ENCODE results near the gene RFX2.
"Not testable (repeated sequence)": the region's sequence is repeated elsewhere in the genome, so short reads cannot be mapped to it uniquely, and the experiment has no call there.

Gene RFX2

DNA sequence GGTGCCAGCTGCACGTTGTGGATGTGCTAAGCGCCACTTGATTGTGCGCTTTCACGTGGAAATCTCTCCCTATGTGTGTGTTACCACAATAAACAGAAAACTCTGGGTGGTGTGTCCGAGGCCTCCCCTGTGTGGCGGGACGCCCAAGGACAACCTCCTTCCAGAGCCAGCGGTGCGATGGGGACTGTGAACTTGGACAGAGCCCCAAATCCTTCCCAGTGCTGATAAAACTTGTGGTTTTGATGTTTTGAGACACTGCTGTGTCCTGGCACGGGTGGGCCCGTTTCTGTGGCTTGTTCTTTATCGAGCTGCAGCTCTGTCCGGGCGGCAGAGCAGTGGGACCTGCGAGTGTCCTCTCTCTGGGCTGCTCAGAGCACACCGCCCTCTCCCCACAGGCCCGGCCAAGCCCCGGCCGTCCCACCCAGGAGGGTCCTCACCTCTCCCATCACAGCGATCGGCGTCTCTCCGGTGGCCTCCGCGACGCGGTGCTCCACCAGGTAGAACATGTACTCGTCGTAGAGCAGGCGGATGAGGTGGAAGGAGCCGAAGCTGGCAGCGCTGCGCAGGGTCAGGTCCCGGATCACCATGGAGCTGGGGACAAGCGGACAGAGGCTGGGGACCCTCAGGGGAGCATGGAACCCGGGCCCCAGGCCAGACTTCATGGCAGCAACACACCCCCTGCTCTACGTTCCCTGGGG is 113.5 kb downstream of the RFX2 start:
- FAIRE-seq (no peak), DNase-seq (ENCODE audit: extremely low spot score, insufficient read length, low read depth) (no peak)

DNA sequence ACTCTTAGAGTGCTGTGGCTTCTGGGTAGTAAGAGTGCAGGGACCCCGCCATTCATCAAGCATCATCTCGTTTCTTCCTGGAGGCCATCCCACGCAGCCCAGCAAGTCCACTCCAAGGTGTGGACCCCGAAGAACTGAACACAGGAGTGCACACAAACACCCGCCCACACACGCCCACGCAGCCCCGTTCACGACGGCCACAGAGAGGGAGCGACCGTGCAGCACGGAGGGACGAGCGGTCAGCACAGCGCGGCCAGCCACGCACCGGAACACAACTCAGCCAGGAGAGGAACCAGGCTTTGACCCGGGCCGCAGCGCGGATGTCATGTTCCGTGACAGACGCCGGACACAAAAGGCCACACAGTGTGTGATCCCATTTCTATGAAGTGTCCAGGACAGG is 114.2 kb downstream of the RFX2 start:
- DNase-seq (ENCODE audit: extremely low spot score, insufficient read length, low read depth) (no peak), FAIRE-seq (no peak)

DNA sequence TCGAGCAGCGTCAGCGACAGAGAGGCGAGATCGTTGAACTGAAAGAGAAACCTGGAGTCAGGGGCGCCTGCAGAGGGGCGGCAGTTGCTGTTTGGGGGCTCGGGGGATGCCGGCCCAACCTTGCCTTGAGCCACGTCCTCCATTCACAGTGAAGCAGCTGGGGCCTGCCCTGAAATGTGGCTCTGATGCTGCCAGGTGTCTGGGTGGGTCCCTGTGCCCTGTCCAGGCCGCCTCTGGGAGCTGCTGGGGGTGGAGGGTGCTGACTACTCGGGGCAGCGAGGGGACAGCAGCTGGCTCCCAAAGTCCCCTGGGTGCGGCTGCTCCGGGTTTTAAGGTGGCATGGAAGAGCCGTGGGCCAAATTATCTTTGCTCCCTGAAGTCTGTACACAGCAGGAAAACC is 114.7 kb downstream of the RFX2 start:
- DNase-seq (ENCODE audit: extremely low spot score, insufficient read length, low read depth) (no peak), FAIRE-seq (no peak)

DNA sequence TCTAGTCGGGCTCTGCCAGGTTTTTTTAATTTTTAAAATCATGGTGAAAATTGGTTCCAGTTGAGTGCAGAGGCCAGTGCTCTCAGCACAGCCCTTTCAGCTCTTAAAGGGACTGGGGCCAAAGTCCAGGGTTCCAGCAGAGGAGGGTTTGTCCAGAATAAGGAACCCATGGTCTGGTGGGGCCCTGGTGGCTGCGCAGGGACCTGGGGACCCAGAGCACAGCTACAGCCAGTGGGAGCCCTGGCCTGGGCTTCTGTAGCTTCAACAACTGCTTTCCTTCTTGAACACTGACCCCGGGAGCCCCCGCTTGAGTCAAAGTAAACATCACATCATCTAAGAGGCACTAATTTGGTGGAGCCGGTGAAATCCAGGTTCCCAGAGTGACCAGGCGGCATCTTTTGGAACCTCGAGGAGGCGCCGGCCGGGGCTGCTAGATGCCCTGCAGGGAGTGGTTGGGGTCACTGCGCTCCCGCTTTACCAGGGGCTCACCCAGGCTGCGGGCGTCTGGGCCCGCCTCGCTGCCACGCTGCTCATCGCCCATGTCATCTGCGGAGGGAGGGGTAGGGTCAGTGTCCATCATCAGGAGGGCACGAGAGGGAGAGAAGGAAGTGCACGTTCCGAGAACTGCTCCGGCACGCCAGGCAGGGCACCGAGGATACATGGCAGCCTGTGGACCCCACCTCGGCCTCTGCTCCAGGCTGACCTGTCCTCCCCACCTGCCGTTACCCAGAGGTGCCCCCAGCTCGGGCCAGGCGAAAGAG is 115.7 kb downstream of the RFX2 start:
- FAIRE-seq: no peak

DNA sequence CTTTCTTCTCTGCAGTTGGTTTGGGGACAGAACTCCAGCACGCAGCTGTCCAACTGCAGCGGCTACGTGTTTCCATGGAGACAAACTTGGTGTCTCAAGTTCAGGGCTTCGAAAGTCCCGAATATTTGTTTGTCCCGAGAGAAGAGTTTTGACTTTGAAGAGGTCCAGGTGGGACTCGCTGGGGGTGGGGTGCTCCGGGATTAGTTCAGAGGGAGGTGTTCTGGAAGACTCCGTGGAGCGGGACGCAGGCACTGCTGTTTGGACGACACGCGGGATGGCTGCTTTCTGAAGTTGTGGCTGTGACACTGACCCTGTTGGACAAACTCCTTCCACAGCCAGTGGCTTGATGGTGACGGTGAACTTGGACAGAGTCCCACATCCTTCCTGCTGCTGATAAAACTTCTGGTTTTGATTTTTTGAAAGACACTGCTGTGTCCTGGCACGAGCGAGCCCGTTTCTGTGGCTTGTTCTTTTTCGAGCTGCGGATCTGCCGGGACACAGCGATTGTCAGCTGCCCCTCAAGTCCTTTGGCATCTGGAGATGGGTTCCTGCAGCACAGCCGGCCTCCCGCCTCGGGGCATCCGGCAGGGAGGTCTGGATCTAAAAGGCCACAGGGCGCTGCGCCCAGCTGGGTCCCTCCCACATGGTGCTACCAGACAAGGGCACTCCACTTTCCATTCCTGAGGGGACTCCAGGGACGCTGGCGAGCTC is 116.5 kb downstream of the RFX2 start:
- DNase-seq (ENCODE audit: extremely low spot score, insufficient read length, low read depth) (no peak), FAIRE-seq (no peak)

More for the DNA sequence above, 115.7 kb downstream of the RFX2 start:
- no peak for DNase-seq (ENCODE audit: extremely low spot score, insufficient read length, low read depth)

DNA sequence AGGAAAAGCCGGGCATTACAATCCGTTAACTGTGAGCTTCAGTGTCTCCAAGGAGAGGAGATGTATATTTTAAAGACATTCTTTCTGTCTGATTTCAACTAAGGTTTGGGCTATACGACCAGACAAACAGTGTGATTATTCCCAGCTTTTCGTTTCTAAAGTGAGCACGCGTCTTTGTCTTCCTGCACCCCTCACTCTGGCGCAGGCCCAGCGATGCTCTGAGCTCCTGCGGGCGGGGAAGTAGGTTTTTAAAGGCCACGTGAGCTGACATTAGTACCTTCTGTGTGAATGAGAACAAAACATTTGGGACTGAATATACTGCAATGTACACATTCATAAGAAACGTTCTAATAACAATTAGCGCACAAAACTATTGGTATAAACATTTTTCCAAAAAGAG is 117.1 kb downstream of the RFX2 start:
- no peak for DNase-seq (ENCODE audit: extremely low spot score, insufficient read length, low read depth)
- FAIRE-seq: no peak

DNA sequence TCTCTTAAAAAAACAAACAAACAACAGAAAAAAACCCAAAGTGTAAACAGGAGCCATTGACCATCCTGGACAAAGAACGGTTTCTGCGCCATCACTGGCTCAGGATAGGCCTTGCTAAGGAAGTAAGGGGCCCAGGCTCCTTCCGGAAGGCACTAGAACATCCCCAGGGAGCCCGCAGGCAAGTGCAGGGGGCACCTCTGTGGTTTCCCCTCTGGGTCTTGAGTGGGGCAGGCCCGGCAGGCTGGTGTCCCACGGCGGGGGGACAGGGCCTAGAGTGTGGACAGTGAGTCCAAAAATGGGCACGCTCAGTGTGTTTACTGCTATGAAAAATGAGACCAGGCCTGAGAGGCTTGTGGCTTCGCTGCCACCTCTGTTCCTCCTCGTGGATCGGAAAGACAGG is 117.5 kb downstream of the RFX2 start:
- no peak for DNase-seq (ENCODE audit: extremely low spot score, insufficient read length, low read depth)
- FAIRE-seq: no peak

DNA sequence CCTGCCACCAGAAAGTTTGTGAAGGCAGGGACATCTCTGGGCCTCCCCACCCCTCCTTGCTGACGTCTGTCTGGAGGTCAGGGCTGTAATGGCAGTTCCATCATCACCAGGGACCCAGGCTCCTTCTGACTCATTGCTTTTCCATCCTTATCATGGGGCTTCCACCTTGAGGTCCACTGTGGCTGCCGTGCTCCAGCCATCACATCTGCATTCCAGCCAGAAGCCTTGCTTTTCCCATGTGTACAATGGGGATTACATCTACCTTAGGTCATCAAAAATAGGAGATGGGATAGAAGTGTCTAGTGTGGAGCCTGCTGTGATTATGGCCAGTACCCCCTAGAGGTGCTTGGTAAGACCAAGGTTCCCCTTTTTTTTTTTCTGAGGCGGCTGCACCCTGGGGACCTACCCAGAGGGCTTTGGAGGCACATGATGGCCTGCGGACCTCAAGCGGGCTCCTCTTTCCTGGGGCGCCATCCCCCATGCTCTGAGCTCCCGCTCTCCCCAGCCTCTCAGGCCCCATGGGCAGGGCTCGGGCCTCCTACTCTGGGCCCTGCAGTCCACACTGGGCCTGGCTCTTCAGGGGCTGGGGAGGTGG is 119.0 kb downstream of the RFX2 start:
- DNase-seq (ENCODE audit: extremely low spot score, insufficient read length, low read depth): no peak
- no peak for FAIRE-seq

DNA sequence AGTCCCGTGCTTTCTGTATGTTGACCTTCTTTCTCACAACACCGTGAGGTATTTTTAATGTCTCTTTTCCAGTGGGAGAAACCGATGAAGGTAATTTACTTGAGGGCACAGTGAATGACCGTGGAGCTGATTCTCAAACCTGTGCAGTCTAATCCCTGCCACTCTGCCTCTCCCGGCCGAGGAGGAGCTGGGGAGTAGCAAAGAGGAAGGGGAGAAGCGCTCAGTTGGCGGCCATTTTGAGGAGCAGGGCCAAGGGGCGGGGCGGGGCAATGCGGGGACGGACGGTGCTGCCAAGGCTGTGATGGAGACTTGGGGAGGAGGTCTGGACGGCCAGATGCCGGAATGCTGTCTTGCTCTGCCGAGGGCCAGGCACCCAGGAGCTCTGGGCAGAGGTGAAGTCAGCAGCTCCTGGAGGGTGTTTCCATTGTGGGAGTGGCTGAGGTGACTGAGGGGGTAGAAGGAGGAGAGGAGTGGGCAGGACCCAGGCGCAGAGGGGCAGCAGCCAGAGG is 120.0 kb downstream of the RFX2 start:
- DNase-seq (ENCODE audit: extremely low spot score, insufficient read length, low read depth) (no peak), FAIRE-seq (no peak)

DNA sequence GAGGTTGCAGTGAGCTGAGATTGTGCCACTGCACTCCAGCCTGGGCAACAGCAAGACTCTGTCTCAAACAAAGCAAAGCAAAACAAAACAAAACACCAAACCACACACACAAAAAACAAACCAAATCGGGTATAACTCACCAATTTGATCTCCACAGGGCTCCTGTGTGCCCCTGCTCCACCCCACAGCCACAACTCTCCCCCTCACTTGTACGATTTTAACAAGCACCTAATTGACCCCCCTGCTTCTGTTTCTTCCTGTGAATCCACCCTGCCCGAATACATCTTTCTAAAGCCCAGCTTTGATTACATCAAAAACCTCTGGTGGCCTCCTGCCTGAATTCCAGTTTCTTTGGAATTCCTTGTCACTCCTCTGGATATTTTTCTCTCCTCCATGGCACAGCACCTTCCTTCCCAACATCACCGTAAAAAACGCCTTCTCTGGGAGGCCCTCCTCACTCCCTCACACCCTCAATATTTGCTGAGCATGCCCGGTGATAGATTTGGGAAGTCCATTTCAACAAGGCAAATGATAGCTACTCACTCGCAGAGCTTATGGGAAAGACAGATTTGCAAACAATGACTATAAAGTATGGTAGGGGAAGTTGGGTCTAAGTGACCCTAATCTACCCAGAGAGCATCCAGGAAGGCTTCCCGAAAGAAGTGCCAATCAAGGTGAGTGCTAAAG is 120.8 kb downstream of the RFX2 start:
- FAIRE-seq: no peak

DNA sequence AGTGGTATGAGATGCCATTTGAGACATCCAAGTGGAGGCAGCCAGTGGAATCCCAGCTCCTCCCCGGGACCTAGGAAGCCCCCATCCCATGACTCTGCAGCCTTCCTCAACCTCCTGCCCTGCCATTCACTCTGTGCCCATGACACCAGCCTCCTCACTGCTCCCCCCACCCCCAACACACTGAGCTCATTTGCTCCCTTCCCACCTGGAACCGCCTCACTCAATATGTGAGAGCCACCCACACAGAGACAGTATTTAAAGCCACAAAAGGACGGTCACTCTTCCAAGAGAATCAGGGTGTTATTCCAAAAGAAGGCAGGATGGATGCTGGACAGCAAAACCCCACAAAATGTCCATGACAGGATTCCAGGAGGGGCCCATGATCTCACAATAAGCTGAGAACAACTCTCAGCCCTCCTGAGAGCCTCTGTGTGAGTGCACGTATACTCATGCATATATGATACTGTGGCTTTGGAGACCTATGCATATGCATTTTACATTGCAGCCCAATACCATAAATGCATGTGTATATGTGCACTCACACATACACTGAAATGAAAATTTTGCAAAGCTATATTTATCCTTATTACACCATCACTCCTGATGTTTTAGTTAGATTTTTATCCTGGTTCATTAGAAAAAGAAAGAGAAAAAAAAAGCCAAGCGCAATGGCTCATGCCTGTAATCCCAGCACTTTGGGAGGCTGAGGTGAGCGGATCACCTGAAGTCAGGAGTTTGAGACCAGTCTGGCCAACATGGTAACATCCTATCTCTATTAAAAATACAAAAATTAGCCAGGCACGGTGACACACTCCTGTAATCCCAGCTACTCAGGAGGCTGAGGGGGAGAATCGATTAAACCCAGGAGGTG is 121.5 kb downstream of the RFX2 start:
- no peak for DNase-seq (ENCODE audit: extremely low spot score, insufficient read length, low read depth)
- FAIRE-seq: no peak

More for the DNA sequence above, 120.8 kb downstream of the RFX2 start:
- DNase-seq (ENCODE audit: extremely low spot score, insufficient read length, low read depth): no peak

DNA sequence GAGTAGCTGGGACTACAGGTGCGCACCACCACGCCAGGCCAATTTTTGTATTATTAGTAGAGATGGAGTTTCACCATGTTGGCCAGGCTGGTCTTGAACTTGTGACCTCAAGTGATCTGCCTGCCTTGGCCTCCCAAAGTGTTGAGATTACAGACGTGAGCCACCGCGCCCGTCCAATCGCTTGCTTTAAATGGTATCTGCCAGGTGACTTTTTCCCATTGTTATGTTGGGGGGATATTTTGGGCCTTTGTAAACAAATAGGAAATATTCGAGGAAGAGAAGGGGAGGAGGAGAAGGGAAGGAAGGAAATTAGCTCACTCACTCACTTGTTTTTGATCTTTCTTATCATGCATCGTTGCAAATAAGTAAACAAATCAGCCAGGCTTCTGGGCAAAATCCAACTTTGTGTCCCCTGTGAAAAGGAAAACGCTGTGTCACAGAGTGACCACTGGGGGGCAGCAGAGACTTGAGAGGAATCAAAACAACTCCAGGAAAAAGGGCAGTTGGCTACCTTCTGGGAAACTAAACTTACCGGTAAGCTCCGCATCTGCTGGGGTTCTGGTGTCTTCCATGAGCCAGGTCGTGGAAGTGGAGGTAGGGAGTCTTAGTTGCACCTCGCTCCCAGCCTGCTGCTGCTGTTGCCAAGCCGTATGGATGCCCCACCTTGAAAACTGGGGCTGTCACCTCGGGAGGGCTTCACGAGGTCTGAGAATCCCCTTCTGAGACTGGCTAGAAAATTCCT is 123.1 kb downstream of the RFX2 start:
- peak; percentile 91 for FAIRE-seq

DNA sequence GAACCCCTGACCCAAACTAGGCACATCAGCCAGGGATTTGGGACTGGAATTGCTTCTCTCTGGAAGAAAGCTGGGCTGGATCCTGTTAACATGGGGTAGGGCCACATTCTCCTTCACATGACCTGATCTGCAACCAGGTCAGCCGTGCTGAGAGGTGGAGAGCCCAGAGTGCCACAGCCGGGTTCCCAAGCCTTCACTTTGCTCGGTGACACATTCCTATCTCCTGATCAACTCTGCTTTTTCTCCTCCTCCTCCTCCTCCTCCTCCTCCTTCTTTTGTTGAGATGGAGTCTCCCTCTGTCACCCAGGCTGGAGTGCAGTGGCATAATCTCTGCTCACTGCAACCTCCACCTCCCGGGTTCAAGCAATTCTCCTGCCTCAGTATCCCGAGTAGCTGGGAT is 124.5 kb downstream of the RFX2 start:
- not testable (repeated sequence) for FAIRE-seq

More for the DNA sequence above, 123.1 kb downstream of the RFX2 start:
- DNase-seq (ENCODE audit: extremely low spot score, insufficient read length, low read depth): peak; percentile 45

DNA sequence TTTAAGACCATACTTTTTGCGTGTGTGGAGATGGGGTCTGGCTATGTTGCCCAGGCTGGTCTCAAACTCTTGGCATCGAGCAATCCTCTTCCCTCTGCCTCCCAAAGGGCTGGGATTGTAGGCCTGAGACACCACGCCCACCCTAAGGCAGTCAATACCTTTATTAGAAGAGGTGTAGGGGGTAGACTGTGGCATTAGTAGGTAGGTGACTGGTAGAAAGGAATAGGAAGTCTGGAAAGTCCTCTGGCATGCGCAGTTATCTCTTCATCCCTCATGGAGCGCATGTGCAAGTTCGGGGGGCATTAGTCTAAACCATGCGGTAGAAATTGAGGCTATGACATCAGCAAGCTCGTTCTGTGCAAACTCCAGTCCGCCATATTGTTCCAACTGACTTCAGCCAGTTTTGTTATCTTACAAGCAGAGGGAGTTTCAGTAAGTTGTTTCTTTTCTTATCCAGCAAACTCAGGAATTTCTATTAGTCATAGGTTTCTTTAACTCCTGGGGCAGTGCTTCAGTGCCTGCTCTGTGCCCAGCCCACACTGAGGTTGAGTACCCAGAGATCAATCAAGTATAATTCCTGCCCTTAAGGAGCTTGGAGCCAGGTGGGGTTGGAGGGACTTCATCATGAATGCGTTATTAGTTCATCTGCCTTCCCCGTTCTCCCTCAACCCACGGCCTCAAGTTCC is 125.1 kb downstream of the RFX2 start:
- DNase-seq (ENCODE audit: extremely low spot score, insufficient read length, low read depth) (no peak), FAIRE-seq (no peak)

More for the DNA sequence above, 124.5 kb downstream of the RFX2 start:
- not testable (repeated sequence) for DNase-seq (ENCODE audit: extremely low spot score, insufficient read length, low read depth)

DNA sequence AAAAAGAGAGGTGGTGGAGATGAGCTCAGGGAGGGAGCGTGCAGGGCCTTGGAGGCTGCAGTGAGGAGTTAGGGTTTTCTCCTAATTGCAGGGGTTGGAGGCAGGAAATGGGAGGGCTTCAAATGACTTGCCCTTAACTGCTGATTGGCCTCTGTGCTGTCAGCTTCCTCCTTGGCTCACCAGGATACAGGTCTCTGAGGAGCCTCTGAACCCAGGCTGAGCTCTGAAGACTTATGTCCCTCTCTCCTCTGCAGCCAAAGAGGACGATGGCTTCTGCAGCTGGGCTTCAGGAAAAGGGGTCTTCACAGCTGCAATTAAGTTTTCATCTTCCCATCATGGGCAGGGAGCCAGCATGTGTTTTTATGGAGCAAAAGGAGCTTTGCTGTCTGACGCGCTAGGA is 125.7 kb downstream of the RFX2 start:
- no peak for FAIRE-seq
- no peak for DNase-seq (ENCODE audit: extremely low spot score, insufficient read length, low read depth)

DNA sequence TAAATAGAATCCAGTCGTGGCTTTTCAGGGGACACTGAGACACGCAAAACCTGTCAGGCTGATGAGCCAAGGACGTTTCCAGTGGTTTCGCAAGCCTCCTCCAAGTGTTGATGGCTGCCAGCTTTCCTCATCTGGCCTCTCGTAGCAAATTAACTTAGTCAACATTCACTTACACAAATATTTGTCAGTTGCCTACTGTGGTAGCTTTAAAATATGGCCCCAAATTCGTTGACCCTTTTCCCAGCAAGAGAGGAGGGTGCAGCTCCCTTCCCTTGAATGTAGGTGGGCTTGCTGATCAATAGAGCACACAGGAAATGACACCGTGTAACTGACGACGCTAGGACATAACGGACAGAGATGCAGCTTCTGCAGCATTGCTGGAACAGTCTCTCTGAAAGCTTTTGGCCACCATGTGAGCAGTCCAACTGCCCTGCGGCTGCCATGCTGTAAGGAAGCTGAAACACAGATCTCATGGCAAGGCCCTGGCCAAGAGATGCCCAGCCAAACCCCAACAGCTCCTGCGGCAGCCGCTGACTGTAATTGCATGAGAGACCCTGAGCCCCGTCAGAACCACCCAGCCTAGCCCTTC is 126.8 kb downstream of the RFX2 start:
- DNase-seq (ENCODE audit: extremely low spot score, insufficient read length, low read depth) (no peak), FAIRE-seq (no peak)
